ENCODE results near the gene TLN1.

TLN1 gene

DNA sequence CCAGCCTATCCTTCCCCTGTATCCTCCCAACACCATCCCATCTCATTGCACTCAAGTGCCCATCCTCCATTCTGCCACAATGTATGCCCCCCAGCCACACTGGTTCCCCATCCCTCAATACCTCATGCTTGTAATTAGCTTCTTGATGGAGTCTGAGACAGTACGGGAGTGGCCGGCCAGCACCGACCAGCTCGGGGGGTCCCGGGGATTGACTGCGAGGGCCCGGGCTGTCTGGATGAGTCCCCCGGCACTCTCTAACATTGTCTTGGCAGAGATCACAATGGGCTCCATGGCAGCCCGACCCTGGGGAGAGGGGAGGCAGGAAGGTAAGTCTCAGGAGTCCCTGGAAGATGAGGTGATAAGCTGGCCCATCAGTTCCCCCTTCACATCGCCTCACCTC, 25.0 kb downstream of the TLN1 start:
- no peak for DNase-seq (ENCODE audit: low read depth)

DNA sequence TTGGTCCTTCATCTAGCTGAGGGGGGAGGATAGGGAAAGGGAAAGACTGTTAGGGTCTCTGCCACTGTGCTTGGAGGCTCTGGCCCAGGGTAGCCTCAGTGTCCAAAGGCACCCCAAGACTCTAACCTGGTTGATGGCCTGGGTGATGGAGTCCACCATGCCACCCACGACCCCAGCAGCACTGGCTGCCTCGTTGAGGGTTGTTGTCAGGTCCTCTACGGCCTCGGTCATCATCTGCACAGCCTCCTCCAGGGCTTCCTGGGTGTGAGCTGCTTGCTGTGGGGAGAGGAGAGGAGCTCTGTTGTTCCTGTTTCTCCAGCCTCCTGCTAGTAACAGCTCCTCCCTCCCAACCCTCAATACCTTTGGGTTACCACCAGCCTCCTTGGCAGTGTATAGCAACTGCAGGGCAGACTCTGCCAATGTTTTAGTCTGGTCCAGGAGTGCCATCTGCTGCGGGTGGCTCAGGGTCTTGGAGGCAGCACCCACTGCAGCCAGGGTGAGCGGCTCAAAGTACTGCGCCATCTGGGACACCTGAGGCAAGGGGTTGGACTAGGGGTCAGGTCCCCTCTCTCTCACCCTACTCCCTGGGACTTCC, 26.1 kb downstream of the TLN1 start:
- DNase-seq (ENCODE audit: low read depth): no peak

DNA sequence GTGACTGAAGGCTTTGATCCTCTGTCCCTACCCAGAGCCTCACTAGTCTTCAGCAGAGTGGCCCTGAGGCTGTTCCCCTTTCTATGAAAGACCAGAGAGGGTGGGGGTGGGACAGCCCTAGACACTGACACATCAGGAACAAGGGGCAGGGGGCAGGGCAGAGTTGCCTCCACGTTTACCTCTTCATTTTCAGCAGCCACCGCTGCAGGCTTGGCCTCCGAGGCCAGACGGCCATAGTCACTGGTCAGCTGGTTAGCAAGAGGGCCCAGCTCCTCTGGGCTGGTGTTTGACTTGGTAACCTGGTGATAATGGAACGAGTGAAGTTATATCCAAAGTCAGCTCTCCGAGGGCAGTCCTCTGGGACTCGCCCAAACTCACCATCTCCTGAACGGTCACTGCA, 26.6 kb downstream of the TLN1 start:
- DNase-seq (ENCODE audit: low read depth): no peak

DNA sequence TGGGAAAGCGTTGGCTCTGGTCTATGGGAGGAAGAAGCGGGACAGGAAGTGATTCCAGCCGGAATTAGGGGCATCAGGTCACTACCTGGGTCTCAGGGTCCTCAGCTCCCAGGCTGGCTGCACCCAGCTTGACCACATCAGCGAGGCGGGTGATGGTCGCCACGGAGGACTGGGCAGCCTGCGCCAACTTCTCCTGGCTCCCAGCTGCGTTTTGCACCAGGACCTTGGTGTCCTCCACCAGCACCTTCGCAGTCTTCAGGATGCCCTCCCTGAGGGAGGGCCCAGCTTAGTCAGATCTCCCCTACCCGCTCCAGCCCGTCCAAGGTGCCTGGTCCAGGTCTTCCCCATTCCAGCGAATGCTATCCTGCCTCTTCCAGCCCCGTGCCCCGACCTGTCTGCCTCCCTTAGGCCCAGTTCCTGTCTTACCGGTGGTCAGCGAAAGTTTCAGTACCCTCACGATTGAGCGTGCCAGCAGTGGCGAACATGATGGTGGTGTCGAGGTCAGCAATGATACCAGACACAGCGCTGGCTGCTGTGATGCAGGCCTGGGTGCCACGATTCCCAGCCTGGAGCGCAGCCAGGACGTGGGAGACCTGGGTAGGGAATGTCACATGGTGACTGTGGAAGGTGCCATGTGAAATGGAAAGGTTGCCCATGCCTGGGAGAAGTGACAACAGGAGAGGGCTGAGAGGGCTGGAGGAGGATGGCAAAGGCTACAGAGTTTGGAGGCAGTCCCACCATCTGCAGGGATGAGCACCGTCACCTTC, 27.9 kb downstream of the TLN1 start:
- DNase-seq (ENCODE audit: low read depth): no peak

DNA sequence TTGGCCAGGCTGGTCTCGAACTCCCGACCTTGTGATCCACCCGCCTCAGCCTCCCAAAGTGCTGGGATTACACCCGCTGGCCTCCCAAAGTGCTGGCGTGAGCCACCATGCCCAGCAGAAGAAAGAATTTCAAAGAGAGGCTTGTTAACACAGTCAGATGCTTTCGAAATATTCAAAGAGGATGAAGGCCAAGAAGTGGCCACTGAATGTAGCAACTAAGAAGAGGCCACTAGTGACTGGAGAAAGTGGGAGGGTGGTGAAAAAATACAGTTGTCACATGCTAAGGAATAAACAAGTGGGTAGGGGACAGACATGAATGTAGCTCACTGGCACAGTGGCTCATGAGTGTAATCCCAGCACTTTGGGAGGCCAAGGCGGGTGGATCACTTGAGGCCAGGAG, 29.3 kb downstream of the TLN1 start:
- no peak for DNase-seq (ENCODE audit: low read depth)

DNA sequence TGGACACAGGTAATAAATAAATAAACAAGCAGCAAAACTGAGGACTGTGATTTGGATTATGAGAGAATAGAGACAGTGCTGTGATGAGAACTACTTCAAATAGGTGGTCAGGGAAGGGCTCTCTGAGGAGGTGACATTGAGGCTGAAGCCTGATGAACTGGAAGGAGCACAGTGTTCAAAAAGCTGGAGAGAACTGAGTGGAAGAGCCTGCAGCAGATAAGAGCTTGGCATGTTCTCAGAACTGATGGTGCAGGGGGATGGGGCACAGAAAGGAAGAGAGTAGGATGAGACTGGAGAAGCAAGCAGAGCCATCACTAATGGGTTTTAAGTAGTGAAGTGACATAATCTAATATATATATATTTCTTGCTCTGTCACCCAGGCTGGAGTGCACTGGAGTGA, 31.1 kb downstream of the TLN1 start:
- DNase-seq (ENCODE audit: low read depth): no peak

DNA sequence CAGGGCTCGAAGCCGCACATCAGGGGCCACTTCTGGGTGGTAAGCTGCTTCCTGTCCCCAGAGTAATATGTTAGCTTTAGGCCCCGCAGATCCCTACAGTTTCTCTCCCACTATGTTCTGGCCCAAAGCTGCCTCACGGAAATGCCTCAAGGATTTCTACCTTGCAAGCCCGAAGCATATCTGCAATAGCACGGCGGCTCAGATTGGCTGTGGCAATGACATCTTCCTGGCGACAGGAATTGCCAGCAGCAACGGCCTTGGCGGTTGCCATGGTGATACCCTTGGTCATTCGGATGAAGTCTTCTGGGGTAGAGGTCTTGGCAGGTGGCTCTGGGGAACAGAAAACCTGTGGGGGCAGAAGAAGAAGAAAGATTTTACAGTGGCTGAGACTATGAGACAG, 32.0 kb downstream of the TLN1 start:
- DNase-seq (ENCODE audit: low read depth): no peak

DNA sequence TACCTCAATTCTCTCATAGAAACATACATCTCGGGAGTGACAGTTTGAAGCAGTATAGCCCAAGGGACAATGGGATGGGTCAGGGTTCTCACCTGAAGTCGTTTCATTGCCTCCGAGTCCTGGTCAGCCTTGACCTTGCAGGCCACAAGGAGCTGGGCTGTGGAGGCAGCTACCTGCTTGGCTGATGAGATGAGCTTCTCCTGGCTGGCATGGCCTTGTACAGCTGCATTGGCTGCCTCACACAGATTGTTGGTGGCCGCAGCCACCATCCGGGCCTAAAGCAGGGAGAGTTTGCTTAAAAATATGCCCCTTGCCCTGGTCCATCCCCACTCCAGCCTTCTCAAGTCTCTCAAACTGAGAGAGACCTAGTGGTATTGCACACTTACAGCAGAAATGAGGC, 33.8 kb downstream of the TLN1 start:
- DNase-seq (ENCODE audit: low read depth): no peak

DNA sequence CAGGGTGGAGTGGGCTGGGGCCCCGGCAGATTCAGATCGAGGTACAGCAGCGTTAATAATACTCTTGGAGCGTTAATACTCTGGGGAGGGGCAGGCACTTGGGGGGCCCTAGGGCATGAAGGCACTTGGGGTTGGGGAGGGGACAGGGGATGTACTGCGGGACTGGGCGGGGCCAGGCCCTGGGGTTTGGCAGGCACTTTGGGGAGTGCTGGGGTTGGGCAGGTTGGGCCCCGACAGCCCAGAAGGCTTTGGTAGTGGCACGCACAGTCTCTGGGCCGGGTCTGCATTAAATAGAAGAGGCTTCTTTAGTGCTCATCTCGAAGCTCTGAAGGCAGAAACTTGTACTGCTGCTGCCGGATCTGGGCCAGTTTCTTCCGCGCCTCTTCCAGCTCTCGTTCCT, 34.5 kb downstream of the TLN1 start:
- no peak for DNase-seq (ENCODE audit: low read depth)

DNA sequence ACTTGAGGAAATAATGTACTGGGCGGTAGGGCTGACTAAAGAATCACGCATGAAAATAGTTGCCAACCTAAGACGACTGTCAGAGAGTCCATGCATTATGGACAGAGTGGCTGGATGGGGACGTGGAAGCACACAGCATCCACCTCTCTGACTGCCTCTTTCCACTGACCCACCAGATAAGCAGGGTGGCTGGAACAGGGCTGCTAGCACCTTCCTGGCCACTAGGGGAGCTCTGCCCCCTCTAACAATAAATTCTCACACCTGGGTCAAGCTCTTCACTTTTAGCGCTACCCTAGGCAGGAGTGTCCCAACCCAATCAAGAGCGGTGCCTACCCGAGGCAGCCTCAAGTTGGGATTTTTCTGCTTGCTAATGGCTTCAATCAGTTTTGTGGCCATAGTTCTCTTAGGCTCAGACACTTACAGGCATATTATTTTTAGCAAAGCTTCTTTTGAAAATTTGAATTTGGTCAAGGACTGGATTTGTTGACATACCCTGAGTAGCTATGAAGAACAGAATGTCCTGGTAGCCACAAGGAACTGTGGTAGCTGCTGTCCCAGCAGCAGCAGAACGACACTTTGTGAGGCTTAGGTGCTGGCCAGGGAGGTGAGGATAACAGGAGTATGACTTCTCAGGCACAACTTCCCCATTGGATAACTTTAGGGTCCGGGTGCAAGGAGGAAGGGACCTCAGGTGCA, 35.3 kb downstream of the TLN1 start:
- peak; percentile 28 for DNase-seq (ENCODE audit: low read depth)

DNA sequence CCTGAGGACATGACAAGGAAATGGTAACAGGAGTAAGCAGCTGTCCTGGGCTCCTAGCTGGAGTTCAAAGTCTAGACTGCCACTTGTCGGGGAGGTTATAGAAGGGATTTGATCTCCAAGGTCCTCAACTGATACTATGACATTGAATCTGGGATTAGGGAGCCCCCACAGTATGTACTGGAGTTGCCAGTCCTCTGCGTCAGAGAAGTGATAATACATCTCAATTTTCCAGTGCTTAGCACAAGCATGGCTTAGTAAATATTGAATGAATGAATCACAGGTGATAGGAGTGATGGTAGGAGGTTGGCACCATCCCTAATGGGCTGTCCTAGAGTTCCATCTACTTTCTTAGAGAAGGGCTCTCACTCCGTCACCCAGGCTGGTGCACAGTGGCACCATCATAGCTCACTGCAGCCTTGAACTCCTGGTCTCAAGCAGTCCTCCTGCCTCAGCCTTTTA, 36.0 kb downstream of the TLN1 start:
- DNase-seq (ENCODE audit: low read depth): no peak

DNA sequence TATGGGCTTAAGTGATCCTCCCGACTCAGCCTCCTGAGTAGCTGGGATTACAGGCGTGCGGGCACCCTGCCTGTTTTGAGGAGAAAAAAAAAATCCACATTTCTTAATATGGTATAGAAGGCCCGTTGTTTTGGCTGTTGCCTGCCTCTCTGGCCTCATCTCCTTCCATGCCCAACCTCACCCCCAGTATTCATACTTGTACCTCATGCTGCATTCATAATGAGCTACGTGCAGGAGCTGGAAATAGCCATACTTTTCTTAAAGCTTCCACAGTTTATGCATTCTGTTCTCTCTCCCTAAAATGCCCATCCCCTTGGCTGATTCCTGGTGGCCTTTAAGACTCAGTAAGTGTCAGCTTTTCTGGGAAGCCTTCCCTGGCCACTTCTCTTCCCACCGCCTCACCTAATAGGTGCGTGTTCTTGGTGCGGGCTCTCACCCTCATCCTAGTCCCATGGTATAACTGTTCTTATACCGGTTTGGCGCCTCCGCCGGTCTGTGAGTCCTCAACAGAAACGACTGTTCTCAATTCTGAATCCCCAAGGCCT, 40.2 kb downstream of the TLN1 start:
- DNase-seq (ENCODE audit: low read depth): no peak

DNA sequence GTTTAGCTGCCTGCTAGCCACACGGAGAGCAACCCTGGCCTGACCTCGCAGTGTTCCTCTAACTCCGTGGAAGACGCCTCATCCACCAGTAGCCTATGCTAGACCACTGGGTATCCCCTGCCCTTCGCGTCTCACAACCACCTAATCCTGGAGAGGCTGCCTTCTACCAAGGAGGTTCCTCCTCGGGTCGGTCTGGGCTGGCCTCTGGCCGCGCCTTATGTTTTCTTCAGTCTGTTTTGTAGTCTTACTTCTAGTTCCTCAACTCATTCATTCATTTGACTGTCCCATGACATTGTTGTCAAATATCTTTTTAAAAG, 40.7 kb downstream of the TLN1 start:
- no peak for DNase-seq (ENCODE audit: low read depth)

DNA sequence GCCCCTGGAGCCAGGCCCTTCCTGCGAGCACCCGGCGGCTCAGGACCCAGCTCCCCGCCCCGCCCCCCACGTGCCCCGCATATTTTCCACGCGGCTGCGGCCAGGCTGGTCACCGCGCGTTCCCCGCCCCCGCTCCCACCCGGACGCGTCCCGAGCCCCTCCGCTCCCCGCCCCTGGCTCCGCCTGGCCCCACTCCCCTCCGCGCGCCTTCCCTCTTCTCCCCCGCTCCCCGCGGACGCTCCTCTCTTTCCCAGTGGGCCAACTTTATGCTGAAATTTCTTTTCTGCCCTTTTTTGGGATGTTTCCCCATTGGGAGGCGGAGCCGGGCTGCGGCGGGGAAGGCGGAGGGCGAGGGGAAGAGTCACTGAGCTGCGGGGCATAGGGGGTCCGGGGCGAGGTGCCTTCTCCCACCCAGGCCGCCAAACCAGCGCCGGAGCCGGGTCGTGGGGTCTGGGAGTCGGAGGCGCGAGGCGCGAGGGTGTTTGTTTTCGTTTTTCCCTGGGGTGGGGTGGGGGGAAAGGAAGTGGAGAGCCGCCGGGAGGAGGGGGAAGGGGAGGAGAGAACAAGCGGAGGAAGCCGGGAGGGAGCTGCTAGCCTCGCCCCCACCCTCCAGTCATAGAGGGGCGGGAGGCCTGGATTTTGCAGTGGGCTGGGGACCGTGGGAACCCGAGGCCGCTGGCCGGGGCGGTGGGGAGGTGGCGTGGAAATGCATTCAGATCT, 41.2 kb downstream of the TLN1 start:
- DNase-seq (ENCODE audit: low read depth): peak; percentile 14

DNA sequence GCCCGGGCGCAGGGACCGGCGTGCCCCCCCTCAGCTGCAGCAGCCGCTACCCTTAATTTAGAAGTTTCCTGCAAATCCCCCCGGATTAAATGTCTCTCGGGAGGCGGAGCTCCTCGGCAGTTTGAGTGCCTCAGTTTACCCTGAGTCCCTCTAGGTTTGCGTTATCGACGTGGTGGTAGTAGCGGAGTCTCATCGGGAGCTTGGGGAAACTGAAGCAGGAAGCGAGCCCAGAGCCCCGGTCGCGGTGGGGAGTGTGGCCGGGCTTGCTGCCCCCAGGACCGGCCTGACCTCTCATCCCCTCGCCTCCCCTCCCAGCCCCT, 41.7 kb downstream of the TLN1 start:
- DNase-seq (ENCODE audit: low read depth): no peak

DNA sequence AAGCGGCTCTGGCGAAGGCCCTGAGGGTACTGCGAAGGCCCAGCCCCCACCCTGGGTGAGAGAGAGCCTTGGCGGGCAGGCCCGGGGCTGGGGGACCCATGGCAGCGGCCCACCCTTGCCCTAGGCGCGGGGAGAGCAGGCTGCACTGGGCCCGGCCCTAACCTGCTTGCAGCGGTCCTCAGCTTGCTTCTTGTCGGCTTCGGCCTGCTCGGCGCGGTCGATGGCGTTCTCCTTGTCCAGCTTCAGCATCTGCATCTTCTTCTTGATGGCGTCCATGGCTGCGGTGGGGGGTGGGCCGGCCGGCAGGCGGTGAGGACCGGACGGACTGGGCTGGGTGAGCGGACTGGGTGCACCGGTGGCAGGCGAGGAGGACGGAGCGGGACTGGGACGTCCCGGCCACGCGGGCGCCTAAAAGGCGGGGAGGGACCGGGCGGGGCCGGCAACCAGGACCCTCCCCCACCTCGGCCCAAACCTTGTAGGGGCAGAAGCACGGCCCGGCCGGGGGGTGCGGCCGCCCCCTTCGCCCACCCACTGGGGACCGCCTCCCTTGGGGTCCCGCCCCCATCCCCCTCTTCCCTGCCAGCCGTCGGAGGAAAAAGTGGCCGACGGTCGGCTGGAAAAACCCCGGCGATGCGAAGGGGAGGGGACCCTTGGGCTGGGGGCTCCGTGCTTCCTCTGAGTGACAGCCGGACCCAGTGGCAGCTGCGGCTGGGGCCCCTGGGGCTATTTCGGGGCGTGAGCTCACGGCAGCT, 42.3 kb downstream of the TLN1 start, which contains the start of gene TPM2:
Gene TPM2, minus strand, starts transcription at position 384 of the 752 bp plus-strand sequence. Its CDS starts 108 bp downstream, at position 276.
- DNase-seq (ENCODE audit: low read depth): no peak

DNA sequence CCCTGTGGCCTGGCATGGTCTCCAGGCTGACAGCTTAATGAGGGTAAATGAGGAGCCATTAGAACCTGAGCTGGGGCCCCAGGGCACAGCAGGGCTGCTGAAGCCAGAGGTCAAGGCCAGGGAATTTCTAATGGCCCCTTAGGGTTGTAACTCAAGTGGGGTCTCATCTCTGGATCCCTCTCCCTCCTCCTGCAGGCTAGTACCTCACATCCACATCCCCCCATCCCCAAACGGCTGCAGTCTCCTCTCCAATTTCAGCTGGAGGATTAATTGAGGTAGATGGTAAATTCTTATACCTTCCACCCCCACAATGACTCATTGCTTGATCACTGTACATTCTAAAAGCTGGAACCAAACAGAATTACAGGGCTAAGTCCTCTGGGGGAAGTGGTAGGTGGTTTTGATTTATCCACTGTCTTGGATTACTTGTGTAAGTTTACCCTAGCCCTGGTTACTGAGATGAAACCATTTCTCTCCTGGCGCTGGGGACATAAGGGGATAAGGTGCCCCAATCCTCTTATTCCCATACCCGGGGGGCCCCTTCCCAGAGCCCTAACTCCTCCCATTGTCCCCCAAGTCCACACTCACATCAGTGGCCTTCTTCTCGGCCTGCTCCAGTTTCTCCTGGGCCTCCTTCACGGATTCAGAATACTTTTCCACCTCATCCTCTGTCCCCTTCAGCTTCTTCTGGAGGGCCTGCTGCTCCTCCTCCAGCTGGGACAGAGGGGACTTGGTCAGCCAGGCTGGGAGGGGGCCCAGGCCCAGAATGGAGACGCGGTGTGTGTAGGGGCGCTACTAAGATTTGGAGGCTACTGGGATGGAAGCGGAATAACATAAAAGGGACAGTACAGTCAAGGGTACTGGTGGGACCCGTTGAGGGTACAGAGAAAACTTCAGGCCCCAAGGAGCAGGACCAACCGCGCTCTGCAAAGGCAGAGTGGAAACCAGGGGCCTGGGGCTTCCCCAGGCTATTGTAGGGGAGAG, 43.1 kb downstream of the TLN1 start:
- DNase-seq (ENCODE audit: low read depth): no peak

DNA sequence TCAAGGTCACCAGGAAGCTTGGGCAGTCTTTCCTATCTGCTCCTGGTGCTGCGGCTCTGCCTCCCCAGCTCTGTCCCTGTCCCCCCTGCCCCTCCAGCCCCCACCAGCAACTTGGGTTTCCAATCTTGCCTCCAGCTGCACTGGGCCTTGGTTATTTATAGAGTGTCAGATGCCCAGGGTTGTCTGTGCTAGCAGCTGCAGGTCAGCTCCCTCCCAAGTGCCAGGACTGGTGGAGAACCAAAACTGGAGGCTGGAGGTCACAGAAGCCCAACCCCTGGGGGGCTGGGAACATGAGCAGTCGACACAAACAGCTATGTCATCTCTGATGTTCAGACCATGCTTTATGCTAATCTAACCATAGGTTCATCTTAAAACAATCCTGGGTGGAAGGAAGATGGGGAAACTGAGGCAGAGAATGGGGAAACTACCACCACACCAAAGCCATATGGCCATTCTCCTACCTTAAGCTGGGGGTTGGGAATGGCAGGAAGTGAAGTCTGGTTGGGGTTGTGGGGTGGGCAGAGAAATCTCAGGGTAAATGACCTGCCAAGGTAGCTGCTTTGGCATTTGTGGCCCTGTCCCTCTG, 43.9 kb downstream of the TLN1 start:
- no peak for DNase-seq (ENCODE audit: low read depth)

DNA sequence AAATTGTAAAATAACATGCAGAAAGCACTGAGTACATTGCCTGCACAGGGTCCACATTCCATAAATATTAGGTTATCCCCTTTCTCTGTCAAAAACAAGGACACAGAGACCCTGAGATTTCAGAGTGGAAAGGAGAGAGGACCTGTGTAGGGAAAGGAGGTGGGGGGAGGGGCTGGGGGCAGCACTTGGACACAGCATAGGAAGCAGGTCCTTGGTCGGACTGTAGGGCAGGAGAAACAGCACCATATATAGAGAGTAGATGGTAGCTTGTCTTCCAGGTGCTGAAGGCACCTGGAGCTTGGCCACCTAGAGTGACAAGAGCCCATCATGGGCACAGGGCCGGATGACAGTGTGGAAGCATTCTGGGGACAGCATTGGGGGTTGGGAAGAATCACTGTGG, 44.7 kb downstream of the TLN1 start:
- no peak for DNase-seq (ENCODE audit: low read depth)

All from activated T-helper 1 cell treated with Interleukin-2 at 50 U/mL for 16 hours (primary cell).